ENCODE measurements around the gene DPY19L2.
"Not testable (repeated sequence)": the region's sequence is repeated elsewhere in the genome, so short reads cannot be mapped to it uniquely, and the experiment has no call there.

- TF ChIP-seq CTCF (IDR thresholded peaks at IDR 0.05; ENCODE audit: insufficient read depth, low read length); POLR2AphosphoS5 (IDR thresholded peaks at IDR 0.05; ENCODE audit: low read depth); REST (IDR thresholded peaks at IDR 0.05; ENCODE audit: insufficient replicate concordance, low read depth); SPI1 (IDR thresholded peaks at IDR 0.05; ENCODE audit: borderline replicate concordance, low read depth): not testable (repeated sequence)
These were observed 73.5 kb downstream of the DPY19L2 start for GRCh38 chr12:63594828-63595227.

Data from HL-60 (cell line).